IPS DF 6.9 (cell line): ENCODE results near the gene GNAO1.

Experiments used
- DNase-seq: peaks from one replicate; pipeline ENCODE4 v3.0.0-alpha.2; 2013; ENCODE audit warnings: low read depth, low spot score
- H3K27ac ChIP-seq: one replicate; pipeline ENCODE4 v1.5.1; 2013; ENCODE audit warnings: low read length, control low read depth
- H3K27me3 ChIP-seq: 2 replicates; pipeline ENCODE4 v1.6.1; 2013; ENCODE audit warnings: mild to moderate bottlenecking, low read length; ENCODE audit not compliant: control insufficient read depth, insufficient read depth
- H3K36me3 ChIP-seq: 2 replicates; pipeline ENCODE4 v1.6.1; 2013; ENCODE audit warnings: low read length; ENCODE audit not compliant: control insufficient read depth, insufficient read depth
- H3K4me1 ChIP-seq: 2 replicates; pipeline ENCODE4 v1.6.1; 2013; ENCODE audit warnings: low read length; ENCODE audit not compliant: control insufficient read depth, insufficient read depth
- H3K4me3 ChIP-seq: 2 replicates; pipeline ENCODE4 v1.5.1; 2013; ENCODE audit warnings: mild to moderate bottlenecking, low read length
- H3K9me3 ChIP-seq: 2 replicates; pipeline ENCODE4 v1.6.1; 2013; ENCODE audit warnings: low read length, inconsistent platforms; ENCODE audit not compliant: control insufficient read depth, insufficient read depth
- WGBS: extraction: QIAGEN DNeasy Blood & Tissue Kit; methylation state at CpG from one replicate; pipeline ENCODE4 v1.1.7; 2013; ENCODE audit warnings: mixed read lengths, missing lambda C conversion rate; ENCODE audit not compliant: insufficient read length, insufficient coverage; 5-methylcytosine and 5-hydroxymethylcytosine counted together

The GNAO1 gene

DNA sequence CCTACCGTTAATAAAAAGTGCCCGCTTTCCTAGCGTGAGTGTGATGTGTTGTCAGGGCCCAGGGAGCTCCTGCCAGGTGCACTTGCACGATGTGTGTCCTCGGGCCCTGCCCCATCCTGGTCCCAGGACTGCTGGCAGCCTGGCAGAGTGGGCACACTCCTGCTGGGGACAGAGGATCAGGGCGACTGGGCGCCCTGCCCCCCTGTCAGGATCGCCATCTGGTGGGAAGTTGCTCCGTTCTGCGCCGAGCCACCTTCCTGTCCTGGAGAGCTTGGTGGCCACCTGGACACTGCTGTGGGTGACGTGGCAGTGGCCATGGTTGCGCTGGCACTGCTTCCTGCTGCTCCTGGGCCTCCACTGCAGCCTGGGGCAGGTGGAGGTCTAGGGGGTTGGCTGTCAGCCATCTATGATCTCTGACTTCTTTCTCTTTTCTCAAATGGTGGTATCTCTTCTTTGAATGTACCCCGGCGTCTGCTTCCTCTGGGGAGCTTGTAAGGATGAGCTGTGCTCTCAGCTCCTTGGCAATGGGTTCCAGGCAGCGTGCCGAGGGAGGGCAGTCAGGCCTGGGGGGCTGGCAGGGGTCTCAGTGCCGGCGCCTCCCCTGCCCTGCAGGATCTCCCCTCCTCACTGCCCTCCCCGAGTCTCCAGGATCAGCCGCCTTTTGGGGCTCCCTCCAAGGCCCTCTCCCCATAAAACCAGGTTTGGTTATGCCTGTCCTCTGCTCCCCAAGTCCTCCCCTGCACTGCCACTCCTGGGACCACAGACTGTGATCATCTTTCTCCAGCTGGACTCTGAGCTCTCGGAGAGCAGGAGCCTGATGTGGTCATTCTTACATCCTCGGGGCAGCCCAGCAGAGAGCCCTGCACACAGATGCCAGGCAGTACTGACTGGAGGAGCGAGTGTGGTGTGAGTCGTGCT, 157.1 kb downstream of the GNAO1 start:
- no CpG with 5 or more reads among the region's 25 CpGs for WGBS
- Histone ChIP-seq H3K27ac (no peak overlapping the region), H3K9me3 (no peaks in the 10 kb centered on the region), H3K4me1 (no peaks in the 10 kb centered on the region), H3K36me3 (no peaks in the 10 kb centered on the region), H3K27me3 (no peaks in the 10 kb centered on the region), H3K4me3 (no peak overlapping the region)
- no peak for DNase-seq

GRCh38 chr16:56349086-56349415, 157.8 kb downstream of the GNAO1 start:
- Histone ChIP-seq H3K9me3 (no peaks in the 10 kb centered on the region), H3K4me3 (no peak overlapping the region), H3K27ac (no peak overlapping the region), H3K4me1 (no peaks in the 10 kb centered on the region), H3K36me3 (no peaks in the 10 kb centered on the region), H3K27me3 (no peaks in the 10 kb centered on the region)
- DNase-seq: no peak
- WGBS: no CpG with 5 or more reads among the region's 2 CpGs

GRCh38 chr16:56349711-56350161, 158.4 kb downstream of the GNAO1 start:
- Histone ChIP-seq H3K36me3 (no peaks in the 10 kb centered on the region), H3K9me3 (no peaks in the 10 kb centered on the region), H3K27me3 (no peaks in the 10 kb centered on the region), H3K4me3 (no peak overlapping the region), H3K4me1 (no peaks in the 10 kb centered on the region), H3K27ac (no peak overlapping the region)
- DNase-seq: no peak
- no CpG with 5 or more reads among the region's 16 CpGs for WGBS

DNA sequence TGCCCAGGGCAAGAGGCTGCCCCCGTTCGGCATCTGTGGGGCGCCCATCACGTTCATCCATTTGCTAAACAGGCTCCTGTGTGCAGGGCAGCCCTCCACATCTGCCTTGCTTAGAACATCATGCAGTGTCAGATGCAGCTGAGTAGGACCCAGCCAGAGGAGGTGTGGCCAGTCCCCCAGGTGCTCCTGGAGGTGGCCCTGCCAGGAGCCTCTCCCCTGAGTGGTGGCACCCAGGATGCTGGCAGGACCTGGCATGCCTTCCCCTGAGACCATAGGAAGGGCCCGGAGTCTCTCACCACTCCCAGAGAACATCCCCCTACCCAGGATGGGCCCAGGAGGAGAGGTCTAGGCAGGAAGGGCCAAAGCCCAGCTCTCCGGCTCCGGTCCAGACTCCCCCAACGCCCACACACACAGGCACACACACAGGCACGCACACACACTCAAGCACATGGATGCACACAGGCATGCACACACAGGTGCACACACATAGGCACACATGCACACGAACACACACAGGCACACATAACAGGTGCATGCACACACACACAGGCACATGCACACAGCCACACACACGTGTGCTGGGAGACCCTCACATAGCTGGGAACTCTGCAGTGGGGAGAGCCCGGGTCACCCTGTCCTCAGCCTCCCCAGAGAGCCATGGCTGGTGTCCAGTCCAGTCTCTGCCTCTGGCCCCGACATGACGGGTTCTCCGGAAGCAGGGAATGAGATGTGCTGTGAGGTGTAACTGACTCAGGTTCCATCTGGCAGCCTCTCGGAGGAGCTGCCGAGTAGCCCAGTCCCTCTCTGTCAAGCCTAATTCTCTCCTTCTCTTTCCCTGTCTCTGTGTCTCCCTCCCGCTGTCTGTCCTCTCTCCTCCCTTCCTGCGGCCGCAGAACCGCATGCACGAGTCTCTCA, 159.5 kb downstream of the GNAO1 start:
- no CpG with 5 or more reads among the region's 22 CpGs for WGBS
- no peak for DNase-seq
- no peak overlapping the region for H3K27ac ChIP-seq
- no peaks in the 10 kb centered on the region for H3K27me3 ChIP-seq
- H3K36me3 ChIP-seq: no peaks in the 10 kb centered on the region
- no peaks in the 10 kb centered on the region; the same call in 1 of the 2 replicates for H3K4me1 ChIP-seq
- no peak overlapping the region for H3K4me3 ChIP-seq
- no peaks in the 10 kb centered on the region for H3K9me3 ChIP-seq

GRCh38 chr16:56351481-56351880, 160.2 kb downstream of the GNAO1 start:
- no peaks in the 10 kb centered on the region for H3K36me3 ChIP-seq
- H3K9me3 ChIP-seq: no peaks in the 10 kb centered on the region
- H3K4me1 ChIP-seq: peaks cover 3% of the 10 kb centered on the region
- DNase-seq: no peak
- WGBS: no CpG with 5 or more reads among the region's 6 CpGs
- no peak overlapping the region for H3K4me3 ChIP-seq
- H3K27ac ChIP-seq: no peak overlapping the region
- H3K27me3 ChIP-seq: no peaks in the 10 kb centered on the region

- Histone ChIP-seq H3K4me3 (no peak overlapping the region), H3K36me3 (no peaks in the 10 kb centered on the region), H3K9me3 (no peaks in the 10 kb centered on the region), H3K27me3 (no peaks in the 10 kb centered on the region), H3K4me1 (peaks cover 3% of the 10 kb centered on the region), H3K27ac (no peak overlapping the region)
- no CpG with 5 or more reads among the region's 7 CpGs for WGBS
- DNase-seq: no peak
These were observed 161.2 kb downstream of the GNAO1 start for GRCh38 chr16:56352351-56353053.

DNA sequence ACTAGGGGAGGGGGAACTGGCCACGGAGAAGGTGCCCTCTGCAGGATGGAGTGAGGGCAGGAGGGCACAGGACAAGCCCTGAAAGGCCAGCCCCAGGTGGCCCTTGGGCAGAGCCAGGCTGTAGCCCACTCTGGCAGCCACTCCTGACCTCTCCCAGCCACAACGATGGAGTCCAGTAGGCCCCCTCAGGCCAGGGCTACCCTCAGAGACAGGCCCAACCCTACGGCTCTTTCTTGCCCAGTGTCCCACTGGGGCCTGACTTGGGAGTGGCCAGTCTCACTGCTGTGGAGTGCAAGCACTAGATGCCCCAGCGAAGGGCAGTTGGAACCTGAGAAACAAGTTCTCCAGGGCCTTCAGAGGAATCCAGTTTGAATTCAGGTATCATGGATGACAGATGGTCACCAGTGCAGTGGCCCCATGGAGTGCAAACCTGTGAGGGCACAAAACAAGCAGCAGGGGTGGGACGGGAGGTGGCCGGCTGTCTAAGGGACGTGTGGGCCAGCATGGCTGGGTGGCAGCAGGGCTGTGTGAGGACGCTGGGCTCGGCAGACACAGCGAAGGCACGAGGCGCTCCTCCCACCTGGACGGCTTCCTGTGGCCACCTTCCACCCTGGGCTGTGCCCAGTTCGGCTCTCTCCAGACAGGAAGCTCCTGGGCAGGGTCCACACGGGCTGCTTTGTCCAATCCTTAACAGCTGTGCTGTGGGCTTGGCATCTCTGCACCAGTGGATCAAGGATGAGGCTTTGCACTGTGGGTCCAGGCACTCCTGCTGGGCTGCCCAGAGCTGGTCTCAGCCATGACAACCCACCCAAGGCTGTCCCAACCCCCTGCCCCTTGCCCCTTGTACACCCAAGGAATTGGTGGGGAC, 162.0 kb downstream of the GNAO1 start:
- DNase-seq: no peak
- WGBS: no CpG with 5 or more reads among the region's 15 CpGs

GRCh38 chr16:56354016-56354415, 162.7 kb downstream of the GNAO1 start:
- WGBS: no CpG with 5 or more reads among the region's 7 CpGs
- Histone ChIP-seq H3K27ac (no peak overlapping the region), H3K9me3 (no peaks in the 10 kb centered on the region), H3K36me3 (no peaks in the 10 kb centered on the region), H3K4me3 (no peak overlapping the region), H3K27me3 (no peaks in the 10 kb centered on the region), H3K4me1 (peaks cover 6% of the 10 kb centered on the region)
- no peak for DNase-seq

More for the DNA sequence above, 162.0 kb downstream of the GNAO1 start:
- Histone ChIP-seq H3K27ac (no peak overlapping the region), H3K36me3 (no peaks in the 10 kb centered on the region), H3K27me3 (no peaks in the 10 kb centered on the region), H3K4me1 (peaks cover 6% of the 10 kb centered on the region), H3K9me3 (no peaks in the 10 kb centered on the region), H3K4me3 (no peak overlapping the region)

DNA sequence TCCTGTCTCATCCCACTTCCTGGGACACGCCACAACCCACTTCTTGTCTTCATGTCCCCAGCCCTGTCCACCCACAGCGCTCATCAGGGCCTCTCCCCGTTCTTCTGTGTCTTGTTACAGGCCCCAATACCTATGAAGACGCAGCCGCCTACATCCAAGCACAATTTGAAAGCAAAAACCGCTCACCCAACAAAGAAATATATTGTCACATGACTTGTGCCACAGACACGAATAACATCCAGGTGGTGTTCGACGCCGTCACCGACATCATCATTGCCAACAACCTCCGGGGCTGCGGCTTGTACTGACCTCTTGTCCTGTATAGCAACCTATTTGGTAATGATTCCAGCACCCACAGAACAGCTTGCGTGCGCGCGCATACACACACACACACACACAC, 163.5 kb downstream of the GNAO1 start:
- H3K9me3 ChIP-seq: no peaks in the 10 kb centered on the region
- H3K36me3 ChIP-seq: no peaks in the 10 kb centered on the region
- H3K4me1 ChIP-seq: peaks cover 6% of the 10 kb centered on the region
- no peak for DNase-seq
- H3K27ac ChIP-seq: no peak overlapping the region
- WGBS: no CpG with 5 or more reads among the region's 17 CpGs
- H3K27me3 ChIP-seq: no peaks in the 10 kb centered on the region
- H3K4me3 ChIP-seq: no peak overlapping the region
